HFF-Myc (cell line): ENCODE measurements around the gene CDKAL1.

Experiments used
- DNase-seq: peaks from one replicate; pipeline ENCODE4 v3.0.0-alpha.2; 2011; ENCODE audit warnings: low read depth; ENCODE audit errors: extremely low read depth
- H3K4me3 ChIP-seq: replicated peaks from 2 replicates; pipeline ENCODE4 v1.5.1; 2011; ENCODE audit warnings: low read depth, mild to moderate bottlenecking, control low read depth, low read length
- CTCF ChIP-seq: IDR thresholded peaks from 2 replicates; pipeline ENCODE4 v1.5.1; 2012; ENCODE audit warnings: mild to moderate bottlenecking, low read depth, low read length, control low read depth; ENCODE audit errors: missing control alignments

The CDKAL1 gene

DNA sequence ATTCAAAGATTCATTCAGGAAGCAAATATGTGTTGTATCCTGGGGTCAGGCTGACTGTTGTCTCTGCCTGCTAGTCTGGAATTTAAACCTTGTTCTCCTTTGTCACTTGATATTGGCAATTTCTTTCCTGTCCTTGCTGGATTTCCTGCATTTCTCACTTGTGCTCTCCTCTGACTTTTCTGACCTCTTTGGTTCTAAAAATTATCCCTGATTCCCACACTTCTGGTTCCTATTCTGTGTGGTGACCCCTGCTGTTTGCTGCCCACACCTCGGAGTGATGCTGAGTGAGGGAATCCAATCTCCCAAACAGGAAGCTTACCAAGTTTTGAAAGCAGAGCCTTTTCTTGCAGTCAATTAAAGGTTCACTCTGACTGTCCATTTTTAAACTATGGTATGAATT is 345.3 kb downstream of the CDKAL1 start:
- H3K4me3 ChIP-seq: no peak overlapping the region
- DNase-seq: no peak
- TF ChIP-seq CTCF: no peak

- no peak for DNase-seq
- no peak for TF ChIP-seq CTCF
- H3K4me3 ChIP-seq: no peak overlapping the region
Observed at GRCh38 chr6:20881365-20881764, 347.1 kb downstream of the CDKAL1 start.

GRCh38 chr6:20882014-20882413 is 347.8 kb downstream of the CDKAL1 start:
- no peak for TF ChIP-seq CTCF

GRCh38 chr6:20885076-20885475 is 350.8 kb downstream of the CDKAL1 start:
- no peak for DNase-seq
- H3K4me3 ChIP-seq: no peak overlapping the region
- no peak for TF ChIP-seq CTCF

More at GRCh38 chr6:20882014-20882413, 347.8 kb downstream of the CDKAL1 start:
- no peak overlapping the region for H3K4me3 ChIP-seq
- DNase-seq: no peak

DNA sequence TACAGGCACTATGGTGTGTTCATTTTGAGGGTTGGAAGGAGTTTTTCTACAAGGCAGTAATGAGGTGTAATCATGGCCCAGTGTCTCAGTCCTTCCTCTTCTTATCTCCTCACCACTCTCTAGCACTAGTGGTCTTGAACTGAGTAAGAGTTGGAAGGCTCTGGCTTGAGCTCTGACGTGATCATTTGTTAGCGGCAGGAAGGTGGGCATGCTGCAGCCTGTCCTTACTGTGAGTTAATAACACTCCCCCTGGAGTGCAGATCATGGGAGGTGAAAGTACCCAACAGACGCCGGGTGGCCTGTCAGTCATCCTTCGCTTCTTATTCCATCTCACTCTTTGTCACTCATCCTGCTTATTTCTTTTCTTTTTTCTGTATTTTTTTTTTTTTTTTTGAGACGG is 356.9 kb downstream of the CDKAL1 start:
- no peak for TF ChIP-seq CTCF
- no peak for DNase-seq
- H3K4me3 ChIP-seq: no peak overlapping the region

- no peak for DNase-seq
- no peak overlapping the region for H3K4me3 ChIP-seq
- no peak for TF ChIP-seq CTCF
Observed at GRCh38 chr6:20892365-20892764, 358.1 kb downstream of the CDKAL1 start.

- DNase-seq: no peak
- H3K4me3 ChIP-seq: no peak overlapping the region
- TF ChIP-seq CTCF: no peak
Observed at GRCh38 chr6:20893412-20893811, 359.2 kb downstream of the CDKAL1 start.
